ENCODE results near the gene JAK2.
"Not testable (repeated sequence)": the region's sequence is repeated elsewhere in the genome, so short reads cannot be mapped to it uniquely, and the experiment has no call there.

The JAK2 gene

GRCh38 chr9:4984621-4985385 is at the start of gene JAK2:
JAK2 (plus strand) TSS chr9:4985272; CDS start chr9:5021988, 36,716 bp downstream.
- peak within 1 kb of the TSS; percentile 75 for H3K4me3 ChIP-seq (ENCODE audit: low read depth, low read length)

GRCh38 chr9:4936277-4936676 is 48.8 kb upstream of the JAK2 start:
- TF ChIP-seq, protein P1, sequence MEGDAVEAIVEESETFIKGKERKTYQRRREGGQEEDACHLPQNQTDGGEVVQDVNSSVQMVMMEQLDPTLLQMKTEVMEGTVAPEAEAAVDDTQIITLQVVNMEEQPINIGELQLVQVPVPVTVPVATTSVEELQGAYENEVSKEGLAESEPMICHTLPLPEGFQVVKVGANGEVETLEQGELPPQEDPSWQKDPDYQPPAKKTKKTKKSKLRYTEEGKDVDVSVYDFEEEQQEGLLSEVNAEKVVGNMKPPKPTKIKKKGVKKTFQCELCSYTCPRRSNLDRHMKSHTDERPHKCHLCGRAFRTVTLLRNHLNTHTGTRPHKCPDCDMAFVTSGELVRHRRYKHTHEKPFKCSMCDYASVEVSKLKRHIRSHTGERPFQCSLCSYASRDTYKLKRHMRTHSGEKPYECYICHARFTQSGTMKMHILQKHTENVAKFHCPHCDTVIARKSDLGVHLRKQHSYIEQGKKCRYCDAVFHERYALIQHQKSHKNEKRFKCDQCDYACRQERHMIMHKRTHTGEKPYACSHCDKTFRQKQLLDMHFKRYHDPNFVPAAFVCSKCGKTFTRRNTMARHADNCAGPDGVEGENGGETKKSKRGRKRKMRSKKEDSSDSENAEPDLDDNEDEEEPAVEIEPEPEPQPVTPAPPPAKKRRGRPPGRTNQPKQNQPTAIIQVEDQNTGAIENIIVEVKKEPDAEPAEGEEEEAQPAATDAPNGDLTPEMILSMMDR (IDR thresholded peaks at IDR 0.05; ENCODE audit: borderline replicate concordance, insufficient read depth, low read depth, low read length) = no peak
- H3K4me3 ChIP-seq (ENCODE audit: low read depth, low read length) = no peak overlapping the region

More at GRCh38 chr9:4984621-4985385, at the start of gene JAK2:
- TF ChIP-seq, protein P1 (IDR thresholded peaks at IDR 0.05; ENCODE audit: borderline replicate concordance, insufficient read depth, low read depth, low read length) = peak; percentile 59

- H3K4me3 ChIP-seq (ENCODE audit: low read depth, low read length) = no peak overlapping the region
- TF ChIP-seq, protein P1 (IDR thresholded peaks at IDR 0.05; ENCODE audit: borderline replicate concordance, insufficient read depth, low read depth, low read length) = no peak
Observed at GRCh38 chr9:4936823-4937222, 48.2 kb upstream of the JAK2 start.

DNA sequence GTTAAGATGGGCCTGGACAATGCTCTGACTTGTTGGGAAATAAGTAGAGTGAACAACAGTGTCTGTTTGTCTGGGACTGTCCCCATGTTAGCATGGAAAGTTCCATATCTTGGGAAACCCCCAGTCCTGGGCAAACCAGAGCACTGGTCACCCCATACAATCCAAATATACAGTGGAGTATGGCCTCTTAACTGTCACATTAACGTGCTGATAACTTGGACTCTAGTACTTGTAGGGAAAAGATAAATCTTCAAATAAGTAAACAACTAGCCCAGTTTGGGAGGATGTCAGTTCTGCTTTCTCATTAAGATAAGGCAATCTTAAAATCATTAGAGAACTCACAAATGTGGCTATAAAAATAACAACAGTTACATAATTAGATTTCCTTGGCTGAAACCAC is 47.6 kb upstream of the JAK2 start:
- TF ChIP-seq, protein P1 (IDR thresholded peaks at IDR 0.05; ENCODE audit: borderline replicate concordance, insufficient read depth, low read depth, low read length) = no peak
- no peak overlapping the region for H3K4me3 ChIP-seq (ENCODE audit: low read depth, low read length)

DNA sequence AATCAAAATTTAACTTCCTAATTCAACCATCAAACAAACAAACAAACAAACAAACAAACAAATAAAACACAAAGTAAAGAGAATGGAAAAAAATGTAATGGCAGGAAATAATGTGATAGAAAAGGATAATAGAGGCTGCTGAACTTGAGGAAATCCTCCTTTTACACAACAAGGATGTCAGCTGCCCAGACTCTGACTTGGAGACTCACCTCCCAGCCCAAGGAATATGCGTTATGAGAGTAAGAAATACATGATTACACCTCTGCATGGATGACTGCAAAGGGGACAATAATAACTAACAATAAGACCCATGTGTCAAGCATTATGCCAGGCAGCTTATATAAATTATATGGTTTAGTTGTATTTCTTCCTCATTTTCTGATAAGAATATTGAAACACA is 46.6 kb upstream of the JAK2 start:
- TF ChIP-seq, protein P1 (IDR thresholded peaks at IDR 0.05; ENCODE audit: borderline replicate concordance, insufficient read depth, low read depth, low read length) = no peak
- H3K4me3 ChIP-seq (ENCODE audit: low read depth, low read length) = no peak overlapping the region

GRCh38 chr9:4939118-4939561 is 45.9 kb upstream of the JAK2 start:
- no peak overlapping the region for H3K4me3 ChIP-seq (ENCODE audit: low read depth, low read length)
- TF ChIP-seq, protein P1 (IDR thresholded peaks at IDR 0.05; ENCODE audit: borderline replicate concordance, insufficient read depth, low read depth, low read length) = no peak

DNA sequence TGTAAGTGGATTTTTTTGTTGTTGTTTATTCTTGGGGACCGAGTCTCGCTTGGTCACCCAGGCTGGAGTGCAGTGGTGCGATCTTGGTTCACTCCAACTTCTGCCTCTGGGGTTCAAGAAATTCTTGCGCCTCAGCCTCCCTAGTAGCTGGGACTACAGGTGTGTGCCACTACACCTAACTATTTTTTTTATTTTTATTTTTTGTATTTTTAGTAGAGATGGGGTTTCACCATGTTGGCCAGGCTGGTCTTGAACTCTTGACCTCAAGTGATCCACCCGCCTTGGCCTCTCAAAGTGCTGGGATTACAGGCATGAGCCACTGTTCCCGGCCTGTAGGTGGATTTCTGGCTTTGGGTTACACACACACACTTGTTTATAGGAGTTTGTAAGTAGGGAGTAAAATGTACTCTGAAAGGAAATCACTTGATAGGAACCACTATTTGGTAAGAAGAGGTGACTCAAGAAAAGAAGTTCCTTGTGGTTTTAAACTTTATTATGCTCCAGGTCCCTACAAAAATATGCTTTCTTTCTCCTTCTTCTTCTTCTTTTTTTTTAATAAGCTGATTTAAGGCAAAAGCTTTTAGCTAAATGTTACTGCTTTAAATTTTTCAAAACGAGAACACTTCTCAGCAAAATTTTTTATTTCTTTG is 42.9 kb upstream of the JAK2 start:
- H3K4me3 ChIP-seq (ENCODE audit: low read depth, low read length) = not testable (repeated sequence)

Measured in GM12875 (cell line).